ENCODE results near the gene RIPK1.

RIPK1 gene

DNA sequence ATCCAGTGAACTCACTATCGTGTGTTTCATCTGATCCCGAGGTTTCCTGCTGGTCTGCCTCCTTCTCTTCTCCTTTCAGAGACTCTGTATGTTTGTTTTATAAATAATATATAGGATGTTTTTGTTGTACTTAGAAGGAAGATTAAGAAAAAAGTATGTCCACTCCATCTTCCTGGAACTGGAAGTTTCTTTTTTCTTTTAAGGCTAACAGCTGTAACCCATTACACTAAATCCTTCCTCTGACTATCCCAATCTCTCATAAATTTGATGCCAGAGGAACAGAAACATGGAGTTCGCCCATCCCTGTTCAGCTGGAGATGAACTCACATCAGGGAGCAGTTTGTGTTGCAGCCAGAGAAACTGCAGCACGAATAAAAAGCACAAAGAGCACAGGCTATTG is 20.7 kb downstream of the RIPK1 start:
- peaks cover 7% of the 10 kb centered on the region for H3K4me1 Mint-ChIP-seq
- no peak overlapping the region for H3K4me3 Mint-ChIP-seq
- ATAC-seq (no peak), DNase-seq (no peak)
- H3K27ac Mint-ChIP-seq = no peak overlapping the region
- H3K27me3 Mint-ChIP-seq = no peaks in the 10 kb centered on the region
- H3K9me3 Mint-ChIP-seq = peaks cover 0 to 4% of the 10 kb centered on the region in 2 donors

DNA sequence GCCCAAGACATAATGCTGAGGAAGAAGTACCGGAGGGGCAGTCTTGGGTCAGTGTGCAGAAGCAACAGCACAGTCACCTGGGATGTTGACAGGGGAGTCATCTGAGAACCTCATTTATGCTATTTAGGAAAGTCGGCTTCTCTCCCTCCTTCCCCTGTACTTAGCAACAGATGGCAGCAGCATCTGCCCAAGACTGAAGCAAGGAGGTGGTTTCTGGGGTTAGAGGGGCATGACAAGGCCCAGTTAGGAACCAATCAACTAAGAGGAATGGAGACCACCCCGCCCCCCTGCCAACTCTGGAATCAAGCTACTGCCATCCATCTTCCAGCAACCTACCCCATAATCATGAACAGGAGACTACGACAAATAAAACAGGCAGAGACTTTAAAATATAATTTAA is 21.7 kb downstream of the RIPK1 start:
- ATAC-seq (no peak), DNase-seq (no peak)
- peaks cover 0 to 4% of the 10 kb centered on the region in 2 donors for H3K9me3 Mint-ChIP-seq
- H3K27me3 Mint-ChIP-seq = no peaks in the 10 kb centered on the region
- H3K4me3 Mint-ChIP-seq = no peak overlapping the region
- peaks cover 7% of the 10 kb centered on the region for H3K4me1 Mint-ChIP-seq
- H3K27ac Mint-ChIP-seq = no peak overlapping the region

DNA sequence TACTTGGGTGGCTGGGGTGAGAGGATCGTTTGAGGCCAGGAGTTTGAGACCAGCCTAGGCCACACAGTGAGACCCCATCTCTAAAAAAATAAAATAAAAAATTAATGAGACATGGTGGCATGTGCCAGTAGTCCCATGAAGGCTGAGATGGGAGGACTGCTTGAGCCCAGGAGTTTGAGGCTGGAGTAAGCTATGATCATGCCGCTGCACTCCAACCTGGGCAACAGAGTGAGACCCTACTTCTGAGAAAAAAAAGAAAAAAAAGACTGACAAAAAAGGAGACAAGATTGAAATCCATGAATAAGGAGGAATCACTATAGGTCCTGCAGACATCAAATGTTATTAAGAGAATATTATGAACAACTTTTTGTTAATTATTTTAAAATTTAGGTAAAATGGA is 26.5 kb downstream of the RIPK1 start:
- Mint-ChIP-seq H3K9me3 (peaks cover 0 to 4% of the 10 kb centered on the region in 2 donors), H3K27me3 (no peaks in the 10 kb centered on the region), H3K4me1 (no peaks in the 10 kb centered on the region), H3K27ac (no peak overlapping the region), H3K4me3 (no peak overlapping the region)
- ATAC-seq (no peak), DNase-seq (no peak)

DNA sequence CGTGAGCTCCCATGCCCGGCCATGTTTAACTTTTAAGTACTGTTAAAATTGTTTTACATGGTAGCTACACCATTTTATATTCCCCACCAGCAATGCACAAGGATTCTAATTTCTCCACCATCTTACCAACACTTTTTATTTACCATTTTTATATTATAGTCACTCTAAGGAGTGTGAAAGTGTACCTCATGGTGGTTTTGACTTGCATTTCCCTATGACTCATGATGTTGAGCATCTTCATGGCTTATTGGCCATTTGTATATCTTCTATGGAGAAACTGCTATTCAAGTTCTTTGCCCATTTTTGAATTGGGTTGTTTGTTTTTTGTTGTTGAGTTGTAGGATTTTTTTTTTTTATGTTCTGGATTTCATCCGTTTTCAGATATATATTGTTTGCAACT is 34.6 kb downstream of the RIPK1 start:
- Mint-ChIP-seq H3K4me1 (peaks cover 6% of the 10 kb centered on the region), H3K27me3 (no peaks in the 10 kb centered on the region), H3K9me3 (no peaks in the 10 kb centered on the region), H3K4me3 (no peak overlapping the region), H3K27ac (no peak overlapping the region)
- ATAC-seq = peak; percentile 76
- DNase-seq = no peak

DNA sequence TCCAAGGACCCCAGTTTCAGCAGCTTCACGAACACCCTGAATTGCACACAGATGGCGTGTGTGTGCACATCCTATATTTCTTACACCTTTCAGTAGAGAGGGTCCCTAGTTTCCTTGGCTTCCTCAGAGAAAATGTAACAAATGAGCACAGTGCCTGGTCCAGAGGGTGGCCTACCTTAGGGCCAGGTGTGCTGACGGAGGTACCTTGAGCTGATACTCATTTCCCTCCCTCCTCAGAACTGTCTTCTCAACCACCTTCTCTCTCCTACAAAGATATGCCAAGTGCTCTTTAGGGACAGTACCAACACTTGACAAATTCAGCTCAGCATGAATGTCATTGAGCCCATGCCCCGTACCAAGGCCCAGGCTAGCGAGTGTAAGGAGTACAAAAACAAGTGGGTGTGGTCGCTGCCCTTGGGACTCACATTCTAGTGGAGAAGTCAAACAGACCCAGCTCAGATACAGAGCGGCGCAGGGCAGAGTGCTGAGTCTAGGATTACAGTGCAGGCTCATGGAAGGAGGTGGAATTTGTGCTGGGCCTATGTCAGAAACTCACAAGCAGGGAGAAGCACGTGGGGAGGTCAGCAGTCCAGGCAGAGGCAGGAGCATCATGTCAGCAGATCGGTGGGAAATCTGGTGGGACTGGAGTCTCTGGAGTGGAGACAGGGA is 40.6 kb downstream of the RIPK1 start:
- H3K4me3 Mint-ChIP-seq = no peak overlapping the region
- H3K9me3 Mint-ChIP-seq = no peaks in the 10 kb centered on the region
- peaks cover 5% of the 10 kb centered on the region for H3K4me1 Mint-ChIP-seq
- H3K27me3 Mint-ChIP-seq = no peaks in the 10 kb centered on the region
- no peak for ATAC-seq
- peak overlapping the region in 1 of 2 donors; percentile 2 for H3K27ac Mint-ChIP-seq
- DNase-seq = no peak

DNA sequence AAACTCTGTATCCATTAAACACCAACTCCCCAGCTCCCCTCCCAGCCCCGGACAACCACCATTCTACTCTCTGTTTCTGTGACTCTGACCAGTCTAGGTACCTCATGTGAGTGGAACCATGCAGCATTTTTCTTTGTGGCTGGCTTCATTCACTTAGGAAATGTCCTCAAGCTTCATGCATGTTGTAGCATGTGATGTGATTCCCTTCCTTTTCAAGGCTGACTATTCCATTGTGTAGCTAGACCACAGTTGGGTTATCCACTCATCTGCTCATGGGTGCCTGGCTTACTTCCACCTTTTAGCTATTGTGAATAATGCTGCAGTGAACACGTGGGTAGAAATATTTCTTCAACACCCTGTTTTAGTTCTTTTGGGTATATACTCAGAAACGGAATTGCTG is 41.5 kb downstream of the RIPK1 start:
- no peak overlapping the region for H3K27ac Mint-ChIP-seq

DNA sequence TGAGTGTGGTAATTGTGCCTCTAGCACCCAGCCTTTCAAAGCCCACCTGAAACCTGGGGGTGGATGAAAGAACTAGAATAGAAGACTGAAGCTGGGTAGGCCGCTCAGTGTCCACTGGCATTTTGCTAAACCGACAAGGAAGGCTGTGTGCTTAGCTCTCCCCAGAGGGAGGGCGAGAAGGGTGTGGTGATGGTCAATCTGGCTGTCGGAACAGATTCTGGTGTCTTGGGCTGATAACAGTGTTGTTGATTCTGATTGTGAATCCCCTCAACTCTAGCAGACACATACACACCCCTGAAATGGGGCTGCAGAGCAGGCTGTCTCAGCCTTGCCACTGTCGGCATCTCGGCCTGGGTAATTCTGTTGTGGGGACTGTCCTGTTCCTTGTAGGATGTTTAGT is 46.1 kb downstream of the RIPK1 start:
- Mint-ChIP-seq H3K4me1 (peaks cover 18% of the 10 kb centered on the region), H3K9me3 (no peaks in the 10 kb centered on the region), H3K27ac (peak overlapping the region in 1 of 2 donors; percentile 40), H3K27me3 (no peaks in the 10 kb centered on the region), H3K4me3 (no peak overlapping the region)
- no peak for ATAC-seq
- DNase-seq = no peak

More for the DNA sequence above, 41.5 kb downstream of the RIPK1 start:
- H3K4me3 Mint-ChIP-seq = no peak overlapping the region
- H3K4me1 Mint-ChIP-seq = peaks cover 5% of the 10 kb centered on the region
- no peak for ATAC-seq
- no peak for DNase-seq
- no peaks in the 10 kb centered on the region for H3K27me3 Mint-ChIP-seq
- H3K9me3 Mint-ChIP-seq = no peaks in the 10 kb centered on the region

DNA sequence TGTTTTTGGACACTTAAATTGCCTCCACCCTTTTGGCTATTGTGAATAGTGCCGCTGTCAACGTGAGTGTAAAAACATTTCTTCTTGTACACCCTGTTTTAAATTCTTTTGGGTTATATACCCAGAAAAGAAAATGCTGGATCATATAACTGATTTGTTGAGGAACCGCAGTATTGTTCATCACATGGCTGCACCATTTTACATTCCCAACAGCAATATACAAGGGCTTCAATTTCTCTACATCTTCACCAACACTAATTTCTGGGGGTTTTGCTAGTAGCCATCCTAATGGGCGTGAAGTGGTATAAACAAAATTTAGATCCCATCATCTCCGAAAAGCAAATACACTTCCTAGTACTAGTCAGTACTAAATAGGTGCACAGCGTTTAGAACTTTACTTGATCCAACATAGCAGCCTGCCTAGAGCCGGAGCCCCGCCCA is 49.6 kb downstream of the RIPK1 start:
- Mint-ChIP-seq H3K27me3 (no peaks in the 10 kb centered on the region), H3K4me3 (peak overlapping the region; percentile 84 to 92), H3K4me1 (peaks cover 25% of the 10 kb centered on the region), H3K27ac (peak overlapping the region; percentile 72 to 96), H3K9me3 (no peaks in the 10 kb centered on the region)
- ATAC-seq (no peak), DNase-seq (no peak)

DNA sequence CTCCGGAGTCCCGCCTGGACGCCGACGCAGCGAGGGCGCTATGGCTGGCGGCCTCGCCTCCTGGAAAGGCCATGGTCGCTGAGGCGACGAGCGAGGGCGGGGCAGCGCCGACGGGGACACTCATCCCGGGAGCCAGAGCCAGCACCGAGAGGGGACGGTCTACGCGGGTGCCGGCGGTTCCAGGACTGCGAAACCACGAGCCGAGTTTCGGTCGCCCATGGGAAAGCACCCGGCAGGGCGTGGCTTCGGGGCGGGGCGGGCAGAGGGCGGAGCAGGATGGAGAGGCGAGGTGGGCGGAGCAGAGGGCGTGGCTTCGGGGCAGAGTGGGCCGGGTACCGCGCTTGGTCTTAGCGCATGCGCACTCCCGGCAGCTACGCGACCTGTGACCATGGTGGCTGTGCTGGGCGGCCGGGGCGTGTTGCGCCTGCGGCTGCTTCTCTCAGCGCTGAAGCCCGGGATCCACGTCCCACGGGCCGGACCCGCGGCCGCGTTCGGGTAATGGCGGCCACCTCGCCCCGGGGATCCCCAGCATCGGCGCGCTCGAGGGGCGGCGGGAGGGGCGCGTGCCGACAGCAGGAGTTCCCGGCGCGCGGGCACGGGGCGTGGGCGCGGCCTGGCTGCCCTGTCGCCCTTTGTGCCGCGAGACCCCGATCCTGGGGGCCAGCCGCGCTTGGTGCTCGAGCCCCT is 50.2 kb downstream of the RIPK1 start, which contains the start of gene BPHL:
Gene BPHL, plus strand, starts transcription at position 359 of the 687 bp plus-strand sequence. Its CDS starts 30 bp downstream, at position 389.
- peak; percentile 99 to 100 for DNase-seq
- no peaks in the 10 kb centered on the region for H3K9me3 Mint-ChIP-seq
- H3K27me3 Mint-ChIP-seq = no peaks in the 10 kb centered on the region
- H3K4me3 Mint-ChIP-seq = peak within 1 kb of the TSS; percentile 84 to 92
- peak; percentile 93 for ATAC-seq
- peaks cover 28% of the 10 kb centered on the region for H3K4me1 Mint-ChIP-seq
- H3K27ac Mint-ChIP-seq = peak within 1 kb of the TSS; percentile 76 to 96

DNA sequence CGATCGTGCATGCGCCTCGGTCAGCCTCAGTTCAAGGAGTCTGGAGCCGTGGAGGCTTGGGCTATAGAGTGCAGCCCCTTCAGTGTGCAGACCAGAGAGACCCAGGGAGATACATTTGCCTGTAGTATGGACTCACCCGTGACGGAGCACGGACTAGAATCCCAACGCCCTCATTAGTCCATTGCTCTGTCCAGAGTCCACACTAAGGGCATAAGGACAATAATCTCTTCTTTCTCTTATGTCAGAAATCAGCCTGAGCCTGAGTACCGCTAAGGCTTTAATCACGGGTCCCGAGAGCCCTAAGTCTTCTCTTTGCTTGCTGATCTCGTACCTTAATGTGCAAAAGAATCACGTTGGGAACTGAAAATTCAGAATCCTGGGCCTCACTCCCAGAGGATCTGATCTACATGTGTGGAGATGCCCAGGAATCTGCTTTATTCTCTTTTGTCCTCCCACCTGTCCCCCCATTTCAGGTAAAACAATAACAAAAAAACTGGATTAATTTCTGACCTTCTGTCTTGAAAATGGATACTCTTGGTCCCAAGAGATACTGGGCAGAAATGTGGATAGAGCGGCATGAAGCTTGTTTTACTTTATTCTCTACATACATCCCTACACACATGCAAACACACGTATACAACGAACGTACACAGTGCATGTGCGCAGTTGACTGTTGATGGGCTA is 50.9 kb downstream of the RIPK1 start:
- Mint-ChIP-seq H3K4me1 (peaks cover 35% of the 10 kb centered on the region), H3K4me3 (peak overlapping the region; percentile 84 to 92), H3K9me3 (no peaks in the 10 kb centered on the region), H3K27ac (peak overlapping the region in 1 of 2 donors; percentile 76), H3K27me3 (no peaks in the 10 kb centered on the region)
- ATAC-seq (peak; percentile 53), DNase-seq (peak in 1 of 2 donors; percentile 5)

DNA sequence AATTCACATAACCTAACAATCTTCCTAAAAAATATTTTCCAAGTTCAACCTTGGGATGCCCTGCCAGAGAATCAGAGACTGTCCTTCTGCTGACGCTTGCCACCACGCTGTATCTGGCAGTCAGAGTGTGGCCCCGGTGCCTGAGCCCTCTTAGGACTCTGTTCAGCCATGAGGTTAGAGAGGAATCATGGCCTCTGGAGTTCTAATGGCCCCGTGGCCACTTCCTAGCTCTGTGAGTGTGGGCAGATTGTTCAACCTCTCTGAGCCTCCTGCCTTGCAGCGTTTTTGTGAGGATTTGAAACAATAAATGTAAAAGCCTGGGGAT is 52.4 kb downstream of the RIPK1 start:
- DNase-seq (no peak), ATAC-seq (no peak)
- no peak overlapping the region for H3K4me3 Mint-ChIP-seq
- no peak overlapping the region for H3K27ac Mint-ChIP-seq
- no peaks in the 10 kb centered on the region for H3K9me3 Mint-ChIP-seq
- H3K4me1 Mint-ChIP-seq = peaks cover 36% of the 10 kb centered on the region
- H3K27me3 Mint-ChIP-seq = no peaks in the 10 kb centered on the region

DNA sequence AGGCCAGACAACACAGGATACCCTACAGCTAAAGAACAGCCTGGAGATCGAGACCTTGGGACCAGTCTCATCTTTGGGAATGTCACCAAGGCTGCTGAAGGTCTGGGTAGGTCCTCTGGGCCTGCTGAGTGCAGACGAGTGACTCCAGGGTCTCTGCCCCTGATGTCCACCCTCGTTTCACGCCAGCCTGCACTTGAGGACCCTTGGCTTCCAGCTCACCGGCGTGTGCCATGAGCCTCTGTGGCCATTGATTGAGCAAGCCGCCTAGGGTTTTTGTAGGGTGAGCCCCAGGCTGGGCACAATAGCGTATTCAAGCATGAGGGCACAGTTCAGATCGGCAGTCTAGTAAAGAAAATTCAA is 54.5 kb downstream of the RIPK1 start:
- H3K27ac Mint-ChIP-seq = no peak overlapping the region
- DNase-seq (no peak), ATAC-seq (no peak)
- no peak overlapping the region for H3K4me3 Mint-ChIP-seq
- peaks cover 28% of the 10 kb centered on the region for H3K4me1 Mint-ChIP-seq
- no peaks in the 10 kb centered on the region for H3K27me3 Mint-ChIP-seq
- H3K9me3 Mint-ChIP-seq = no peaks in the 10 kb centered on the region

DNA sequence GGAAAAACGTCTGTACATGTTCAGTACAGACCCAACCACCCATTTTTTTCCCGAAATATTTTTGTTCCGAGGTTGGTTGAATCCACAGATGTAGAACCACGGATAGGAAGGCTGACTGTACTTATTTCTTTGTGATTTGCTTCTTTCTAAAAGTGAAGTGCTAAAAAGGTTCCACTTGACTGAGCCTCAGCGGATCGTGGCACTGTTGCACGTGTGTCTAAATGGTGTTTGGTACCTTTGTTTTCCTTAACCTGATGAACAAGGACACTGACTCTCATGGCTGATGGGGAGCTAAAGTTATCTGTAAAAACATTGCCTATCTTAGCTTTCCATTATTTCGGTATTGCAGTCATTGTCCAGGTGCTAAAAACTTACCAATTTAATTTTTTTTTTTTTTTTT is 56.4 kb downstream of the RIPK1 start:
- ATAC-seq = no peak
- H3K9me3 Mint-ChIP-seq = no peaks in the 10 kb centered on the region
- no peak overlapping the region for H3K27ac Mint-ChIP-seq
- no peak overlapping the region for H3K4me3 Mint-ChIP-seq
- DNase-seq = no peak
- no peaks in the 10 kb centered on the region for H3K27me3 Mint-ChIP-seq
- peaks cover 15% of the 10 kb centered on the region for H3K4me1 Mint-ChIP-seq

DNA sequence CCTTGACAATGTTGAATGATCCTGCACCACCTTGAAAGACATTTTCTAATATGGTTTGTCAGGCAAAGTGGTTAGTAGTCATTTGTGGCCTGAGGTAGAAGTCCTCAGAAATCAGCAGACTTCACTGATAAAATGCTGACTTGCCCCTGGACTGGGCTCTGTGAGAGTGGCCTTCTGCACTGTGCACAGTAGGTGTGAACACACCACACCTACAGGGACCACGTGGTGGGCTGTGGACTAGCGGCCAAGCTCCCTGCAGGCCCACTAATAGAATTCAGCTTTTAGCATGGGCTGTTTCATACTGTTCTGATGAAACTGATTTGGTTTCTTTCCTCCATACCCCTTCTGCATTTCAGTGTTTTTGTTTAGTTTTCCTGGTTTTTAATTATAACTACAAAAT is 57.5 kb downstream of the RIPK1 start:
- Mint-ChIP-seq H3K27ac (no peak overlapping the region), H3K27me3 (no peaks in the 10 kb centered on the region), H3K4me1 (peaks cover 12% of the 10 kb centered on the region), H3K9me3 (no peaks in the 10 kb centered on the region), H3K4me3 (no peak overlapping the region)
- no peak for DNase-seq
- ATAC-seq = no peak

DNA sequence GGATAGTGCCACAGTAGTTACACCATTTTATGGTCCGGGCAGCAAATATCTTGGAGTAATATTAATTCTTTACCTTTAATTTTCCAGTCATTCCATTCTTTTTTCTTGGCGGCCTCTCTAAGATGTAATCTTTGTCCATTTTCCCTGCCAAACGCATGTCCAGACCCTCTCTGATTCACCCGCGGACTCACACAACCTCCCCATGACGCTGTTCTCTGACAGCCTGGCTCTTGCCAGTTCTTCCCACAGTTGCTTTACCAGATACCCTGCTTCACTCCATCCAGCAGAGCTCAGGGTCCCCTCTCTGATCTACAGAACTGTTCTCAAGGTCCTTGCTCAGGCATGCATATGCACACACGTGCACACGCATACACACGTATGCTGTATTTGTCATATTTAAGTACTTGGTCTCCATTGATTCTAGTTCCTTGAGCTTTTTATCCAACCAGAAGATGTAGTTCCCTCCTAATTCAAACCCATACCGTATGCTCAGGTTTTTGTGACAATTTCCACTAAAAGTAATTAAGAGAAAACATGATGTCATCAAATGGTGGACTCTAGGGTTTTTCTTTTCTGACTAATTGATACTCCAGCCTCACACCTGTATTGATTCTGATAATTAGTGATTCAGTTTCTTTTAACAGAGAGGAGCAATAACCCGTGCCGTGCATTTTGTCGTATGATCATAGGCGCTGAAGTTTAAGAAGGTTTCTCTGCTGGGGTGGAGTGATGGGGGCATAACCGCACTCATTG is 60.2 kb downstream of the RIPK1 start:
- DNase-seq (no peak), ATAC-seq (no peak)
- Mint-ChIP-seq H3K4me1 (peaks cover 7% of the 10 kb centered on the region), H3K27ac (no peak overlapping the region), H3K27me3 (no peaks in the 10 kb centered on the region), H3K9me3 (no peaks in the 10 kb centered on the region), H3K4me3 (no peak overlapping the region)

DNA sequence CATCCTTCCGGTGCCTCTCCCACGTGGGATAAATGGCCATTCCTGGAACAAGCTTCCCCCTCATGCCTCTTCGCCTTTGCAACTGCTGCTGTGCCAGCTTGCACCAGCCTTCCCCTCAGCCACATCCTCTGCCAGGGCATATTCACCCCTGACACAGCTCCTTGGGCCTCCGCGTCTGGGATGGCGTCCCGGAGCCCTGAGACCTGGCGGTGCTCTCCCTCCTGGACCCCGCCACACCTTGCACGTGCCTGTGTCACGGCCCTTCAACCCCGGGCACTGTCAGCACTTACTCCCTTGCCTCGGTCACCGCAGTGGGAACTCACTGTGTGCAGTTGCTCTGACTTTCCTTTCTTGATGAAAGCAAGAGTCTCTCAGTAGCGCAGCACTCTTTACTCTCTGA is 63.4 kb downstream of the RIPK1 start:
- H3K4me3 Mint-ChIP-seq = no peak overlapping the region
- H3K4me1 Mint-ChIP-seq = no peaks in the 10 kb centered on the region
- no peaks in the 10 kb centered on the region for H3K27me3 Mint-ChIP-seq
- ATAC-seq (no peak), DNase-seq (no peak)
- H3K27ac Mint-ChIP-seq = no peak overlapping the region
- no peaks in the 10 kb centered on the region for H3K9me3 Mint-ChIP-seq

Measured in stimulated activated naive CD8-positive, alpha-beta T cell treated with anti-CD3 and anti-CD28 coated beads, Interleukin-15, amount 100 ng/mL, for 72 hours (primary cell).